Keratinocyte (primary cell): ENCODE data around the gene RNASEH1. TPM values are rescaled to one million over a fixed set of nuclear protein-coding genes. Genes with fewer than 3 reads are reported as not detected.

Experiments
- polyA plus RNA-seq, 5 experiments: library from polyadenylated mRNA; depleted of rRNA in 3 of 5; stranded (reverse) in 3 of 5; stranded (forward) in 1 of 5; unstranded in 1 of 5; fragments of >200 nt; gene quantifications; 1 replicate in 1 of 5; 2 replicates in 3 of 5; 3 replicates in 1 of 5; pipeline versions ENCODE4 v1.2.1 to v1.2.3, GENCODE V29; 2011 to 2012; ENCODE audit warnings: missing spikeins in 2 of 5, low read depth in 1 of 5, low replicate concordance in 1 of 5

Gene RNASEH1
- polyA plus RNA-seq, 1 donor (not counting 4 experiments of a cell fraction or from before 2014, with no cell fraction given), result 15.3 TPM

Other genes with a start within 250 kb of the RNASEH1 start
- gene EIPR1, start 180.5 kb downstream of the RNASEH1 start, polyA plus RNA-seq, result 44.3 to 56.2 TPM (median 49.3 TPM) in 3 replicates
- 41.4 to 53.6 TPM (median 44.2 TPM) in 3 replicates for gene TRAPPC12, start 178.6 kb downstream of the RNASEH1 start, polyA plus RNA-seq
- 29.0 to 47.4 TPM (median 38.5 TPM) in 3 replicates for gene ADI1, start 38.8 kb downstream of the RNASEH1 start, polyA plus RNA-seq
- gene RPS7, start 16.9 kb upstream of the RNASEH1 start, polyA plus RNA-seq, result 1,344 to 1,663 TPM (median 1,410 TPM) in 3 replicates
- gene COLEC11, start 36.8 kb upstream of the RNASEH1 start, polyA plus RNA-seq, result not detected in 3 replicates
- gene ALLC, start 99.9 kb upstream of the RNASEH1 start, polyA plus RNA-seq, result not detected in 3 replicates
- gene DCDC2C, start 145.2 kb upstream of the RNASEH1 start, polyA plus RNA-seq, result not detected in 3 replicates